Skeletal muscle satellite cell (primary cell): ENCODE data around the gene LRRC38.
"Not testable (repeated sequence)": the region's sequence is repeated elsewhere in the genome, so short reads cannot be mapped to it uniquely, and the experiment has no call there.

ENCODE experiments used
- H3K27me3 ChIP-seq: 2 replicates; pipeline ENCODE4 v1.7.0; 2013; ENCODE audit warnings: low read length; ENCODE audit not compliant: control insufficient read depth, insufficient read depth
- H3K36me3 ChIP-seq: 2 replicates; pipeline ENCODE4 v1.7.0; 2013; ENCODE audit warnings: mild to moderate bottlenecking, control low read depth, low read length; ENCODE audit not compliant: insufficient read depth
- H3K4me1 ChIP-seq: 2 replicates; pipeline ENCODE4 v1.7.0; 2013; ENCODE audit warnings: low read length; ENCODE audit not compliant: control insufficient read depth, insufficient read depth
- H3K4me2 ChIP-seq: 2 replicates; pipeline ENCODE4 v1.7.0; 2013; ENCODE audit warnings: mild to moderate bottlenecking, low read length
- H3K4me3 ChIP-seq: 2 replicates; pipeline ENCODE4 v1.7.0; 2013; ENCODE audit warnings: low read length
- H3K9ac ChIP-seq: 2 replicates; pipeline ENCODE4 v1.7.0; 2013; ENCODE audit warnings: mild to moderate bottlenecking, low read depth, low read length, moderate library complexity
- H3K9me3 ChIP-seq: replicated peaks from 2 replicates; pipeline ENCODE4 v1.7.0; 2013; ENCODE audit warnings: mild to moderate bottlenecking, control low read depth, low read length

Gene LRRC38

DNA sequence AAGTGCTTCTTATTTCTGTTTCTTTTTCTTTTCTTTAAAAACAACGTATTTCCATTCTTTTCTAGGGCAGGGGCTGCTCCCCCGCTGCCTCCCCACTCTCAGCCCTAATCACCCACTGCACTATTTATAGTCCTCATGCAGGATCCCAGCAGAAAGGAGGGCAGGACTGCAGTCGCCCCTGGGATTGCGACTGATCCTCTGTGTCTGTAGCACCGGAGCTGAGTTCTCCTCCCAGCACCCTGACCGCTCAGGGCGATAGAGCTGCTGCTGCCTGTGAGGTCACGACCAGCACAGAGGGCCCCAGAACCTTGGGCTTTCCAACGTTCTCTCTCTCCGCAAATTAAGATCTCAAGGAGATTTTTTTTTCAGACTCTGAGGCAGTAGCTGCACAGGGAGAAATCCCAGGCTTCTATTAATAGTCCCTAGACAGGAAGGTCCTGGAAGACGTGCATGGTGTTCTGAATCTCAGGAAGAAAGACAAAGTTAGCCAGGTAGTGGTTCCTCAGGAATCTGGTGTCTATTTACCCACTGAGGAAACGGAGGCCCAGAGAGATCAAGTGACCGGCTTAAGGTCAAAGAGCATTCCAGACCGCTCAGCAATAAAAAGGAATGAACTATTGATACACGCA is 56.8 kb downstream of the LRRC38 start:
- Histone ChIP-seq H3K27me3 (no peaks in the 10 kb centered on the region), H3K4me1 (no peaks in the 10 kb centered on the region), H3K36me3 (no peaks in the 10 kb centered on the region)

DNA sequence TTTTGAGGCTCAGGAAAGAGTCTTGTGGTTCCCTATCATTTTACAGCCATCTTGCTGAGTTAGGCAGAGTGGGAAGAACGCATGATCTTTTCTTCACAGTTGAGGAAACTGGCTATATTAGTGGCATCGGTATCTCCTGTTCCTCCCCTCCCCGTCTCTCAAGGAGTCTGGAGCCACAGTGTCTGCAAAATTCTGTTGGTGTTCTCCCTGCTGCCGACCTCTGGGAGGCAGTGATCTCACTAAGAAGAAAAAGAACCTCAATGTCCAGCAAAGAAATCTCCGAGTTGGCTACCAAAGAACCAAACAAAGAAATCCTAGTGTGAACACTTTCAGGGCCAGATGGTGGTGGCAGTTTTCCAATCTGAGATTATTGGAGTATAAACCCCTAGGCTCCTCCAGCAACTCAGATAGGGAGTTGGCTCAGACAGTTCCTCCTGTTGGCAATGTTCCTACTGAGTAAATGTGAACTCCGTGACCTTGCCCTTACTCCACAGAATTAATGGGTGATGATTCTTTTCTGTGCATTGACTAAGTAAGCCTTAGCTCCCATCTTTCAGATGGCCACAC is 62.3 kb downstream of the LRRC38 start:
- no peak overlapping the region for H3K9ac ChIP-seq
- H3K27me3 ChIP-seq: no peaks in the 10 kb centered on the region
- peaks cover 3% of the 10 kb centered on the region for H3K9me3 ChIP-seq
- H3K4me3 ChIP-seq: no peak overlapping the region
- H3K36me3 ChIP-seq: no peaks in the 10 kb centered on the region
- H3K4me2 ChIP-seq: no peak overlapping the region
- no peaks in the 10 kb centered on the region for H3K4me1 ChIP-seq

More for the DNA sequence above, 56.8 kb downstream of the LRRC38 start:
- Histone ChIP-seq H3K4me3 (no peak overlapping the region), H3K9ac (no peak overlapping the region), H3K9me3 (peaks cover 8% of the 10 kb centered on the region), H3K4me2 (no peak overlapping the region)

DNA sequence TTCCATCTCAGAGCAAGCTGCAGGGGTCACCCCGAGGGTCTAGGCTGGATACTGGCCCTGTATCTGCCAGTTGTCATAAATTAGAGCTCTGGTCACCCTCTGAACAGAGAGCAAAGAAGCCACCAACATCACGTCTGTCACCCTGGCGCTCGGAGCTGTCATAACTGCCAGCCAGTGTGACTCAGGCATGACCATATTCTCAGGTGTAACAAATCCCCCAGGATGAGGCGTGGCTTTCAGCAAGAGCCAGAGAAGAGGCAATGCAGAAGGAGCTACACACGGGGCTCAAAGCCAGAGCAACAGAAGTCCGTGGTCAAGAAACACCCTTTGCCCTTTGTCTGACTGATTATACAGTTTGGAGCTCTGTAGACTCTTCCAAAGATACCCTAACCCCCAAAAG is 63.6 kb downstream of the LRRC38 start:
- Histone ChIP-seq H3K9ac (no peak overlapping the region), H3K4me3 (no peak overlapping the region), H3K4me2 (no peak overlapping the region), H3K9me3 (peaks cover 3% of the 10 kb centered on the region), H3K27me3 (no peaks in the 10 kb centered on the region), H3K4me1 (no peaks in the 10 kb centered on the region), H3K36me3 (no peaks in the 10 kb centered on the region)

DNA sequence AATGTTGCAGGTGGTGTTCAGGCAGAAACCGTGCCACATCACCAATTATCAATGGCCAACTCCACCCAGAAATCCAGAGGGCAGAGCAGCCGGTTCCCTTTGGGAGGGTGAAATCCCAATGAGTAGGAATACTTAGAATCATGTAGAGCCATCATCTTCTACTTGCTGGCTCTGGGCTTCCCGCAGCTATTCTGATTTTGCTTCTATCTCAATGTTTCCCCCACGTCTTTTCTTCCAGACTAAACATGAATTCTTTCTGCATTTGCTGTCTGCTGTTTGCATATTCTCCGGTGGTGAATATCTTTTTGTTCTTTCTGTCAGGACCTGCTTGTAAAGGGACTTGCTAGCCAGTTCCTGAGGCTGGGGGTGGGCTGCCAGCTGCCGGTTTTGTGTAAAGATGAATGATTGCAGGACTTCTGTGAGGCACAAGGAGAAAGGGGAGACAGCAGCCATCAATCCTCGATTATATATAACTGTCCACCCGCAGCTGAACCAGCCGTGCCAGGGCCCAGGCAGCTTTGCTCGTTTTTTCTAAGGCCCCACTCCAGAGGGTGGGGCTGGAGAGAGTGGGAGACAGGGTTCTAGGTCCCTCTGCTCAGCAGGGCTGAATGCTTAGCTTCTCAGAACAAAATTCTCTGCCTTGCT is 70.3 kb downstream of the LRRC38 start:
- Histone ChIP-seq H3K36me3 (no peaks in the 10 kb centered on the region), H3K4me3 (no peak overlapping the region), H3K9me3 (no peaks in the 10 kb centered on the region), H3K9ac (no peak overlapping the region), H3K27me3 (no peaks in the 10 kb centered on the region), H3K4me2 (no peak overlapping the region), H3K4me1 (no peaks in the 10 kb centered on the region)

DNA sequence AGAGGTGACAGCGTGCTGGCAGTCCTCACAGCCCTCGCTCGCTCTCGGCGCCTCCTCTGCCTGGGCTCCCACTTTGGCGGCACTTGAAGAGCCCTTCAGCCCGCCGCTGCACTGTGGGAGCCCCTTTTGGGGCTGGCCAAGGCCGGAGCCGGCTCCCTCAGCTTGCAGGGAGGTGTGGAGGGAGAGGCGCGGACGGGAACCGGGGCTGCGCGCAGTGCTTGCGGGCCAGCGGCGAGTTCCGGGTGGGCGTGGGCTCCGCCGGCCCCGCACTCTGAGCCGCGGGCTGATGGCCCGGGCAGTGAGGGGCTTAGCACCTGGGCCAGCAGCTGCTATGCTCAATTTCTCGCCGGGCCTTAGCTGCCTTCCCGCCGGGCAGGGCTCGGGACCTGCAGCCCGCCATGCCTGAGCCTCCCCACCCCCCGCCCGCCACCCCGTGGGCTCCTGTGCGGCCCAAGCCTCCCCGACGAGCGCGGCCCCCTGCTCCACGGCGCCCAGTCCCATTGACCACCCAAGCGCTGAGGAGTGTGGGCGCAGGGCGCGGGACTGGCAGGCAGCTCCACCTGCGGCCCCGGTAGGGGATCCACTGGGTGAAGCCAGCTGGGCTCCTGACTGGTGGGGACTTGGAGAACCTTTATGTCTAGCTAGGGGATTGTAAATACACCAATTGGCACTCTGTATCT is 74.6 kb downstream of the LRRC38 start:
- not testable (repeated sequence) for H3K4me3 ChIP-seq, H3K36me3 ChIP-seq, H3K9me3 ChIP-seq, H3K4me1 ChIP-seq, H3K27me3 ChIP-seq, H3K9ac ChIP-seq, H3K4me2 ChIP-seq

DNA sequence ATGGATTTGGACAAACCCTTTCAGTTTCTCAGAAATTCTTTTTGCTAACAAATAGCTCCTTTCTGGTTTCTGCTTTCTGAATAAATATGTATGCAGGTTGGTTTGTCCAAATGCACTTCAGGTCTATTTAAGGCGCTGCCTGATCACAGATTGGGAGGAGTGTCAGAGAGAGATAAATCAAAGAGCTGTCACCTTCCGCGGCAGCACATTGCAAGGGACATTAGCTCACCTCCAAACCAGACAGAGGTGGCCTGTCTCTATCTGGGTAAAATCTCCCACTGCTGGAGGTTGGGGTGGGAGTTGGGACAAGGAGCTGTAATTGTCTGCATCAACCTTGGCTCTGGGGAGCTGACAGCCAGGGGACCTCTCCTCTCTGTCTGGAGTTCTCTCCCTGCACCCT is 78.3 kb downstream of the LRRC38 start:
- no peaks in the 10 kb centered on the region for H3K36me3 ChIP-seq
- no peak overlapping the region for H3K4me3 ChIP-seq
- no peaks in the 10 kb centered on the region for H3K27me3 ChIP-seq
- no peaks in the 10 kb centered on the region for H3K9me3 ChIP-seq
- H3K9ac ChIP-seq: no peak overlapping the region
- H3K4me2 ChIP-seq: no peak overlapping the region
- H3K4me1 ChIP-seq: no peaks in the 10 kb centered on the region

DNA sequence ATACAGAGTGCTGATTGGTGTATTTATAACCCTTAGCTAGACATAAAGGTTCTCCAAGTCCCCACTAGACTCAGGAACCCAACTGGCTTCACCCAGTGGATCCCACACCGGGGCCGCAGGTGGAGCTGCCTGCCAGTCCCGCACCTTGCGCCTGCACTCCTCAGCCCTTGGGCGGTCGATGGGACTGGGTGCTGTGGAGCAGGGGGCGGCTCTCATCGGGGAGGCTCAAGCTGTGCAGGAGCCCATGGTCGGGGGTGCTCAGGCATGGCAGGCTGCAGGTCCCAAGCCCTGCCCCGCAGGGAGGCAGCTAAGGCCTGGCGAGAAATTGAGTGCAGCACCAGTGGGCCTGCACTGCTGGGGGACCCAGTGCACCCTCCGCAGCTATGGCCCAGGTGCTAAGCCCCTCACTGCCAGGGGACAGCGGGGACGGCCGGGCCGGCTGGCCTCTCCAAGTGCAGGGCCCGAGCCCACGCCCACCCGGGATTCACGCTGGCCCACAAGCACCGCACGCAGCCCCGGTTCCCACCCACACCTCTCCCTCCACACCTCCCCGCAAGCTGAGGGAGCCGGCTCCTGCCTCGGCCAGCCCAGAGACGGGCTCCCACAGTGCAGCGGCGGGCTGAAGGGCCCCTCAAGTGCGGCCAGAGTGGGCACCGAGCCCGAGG is 80.0 kb downstream of the LRRC38 start:
- H3K9ac ChIP-seq, H3K9me3 ChIP-seq, H3K4me2 ChIP-seq: not testable (repeated sequence)

DNA sequence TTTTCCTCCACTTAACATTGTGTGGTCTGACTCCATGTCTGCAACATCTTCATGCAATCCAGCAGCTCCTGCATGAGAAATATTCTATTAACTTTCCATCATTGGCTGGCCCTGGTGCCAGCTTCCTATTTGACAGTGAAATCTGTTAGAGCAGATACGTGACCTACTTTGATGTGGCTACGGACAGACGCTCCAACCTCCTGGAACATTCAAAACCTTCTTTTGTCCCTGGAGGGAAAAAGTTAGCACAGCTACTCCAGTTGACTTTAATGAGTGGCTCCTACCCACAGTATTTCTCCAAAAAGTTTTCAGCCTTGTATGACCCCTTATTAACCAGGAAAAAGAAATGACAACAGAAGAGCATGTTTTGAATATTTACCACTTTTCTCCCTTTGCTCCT is 81.6 kb downstream of the LRRC38 start:
- Histone ChIP-seq H3K9me3 (no peaks in the 10 kb centered on the region), H3K4me3 (no peak overlapping the region), H3K4me2 (no peak overlapping the region), H3K36me3 (no peaks in the 10 kb centered on the region), H3K9ac (no peak overlapping the region), H3K27me3 (no peaks in the 10 kb centered on the region), H3K4me1 (no peaks in the 10 kb centered on the region)

More for the DNA sequence above, 80.0 kb downstream of the LRRC38 start:
- H3K27me3 ChIP-seq, H3K36me3 ChIP-seq, H3K4me1 ChIP-seq, H3K4me3 ChIP-seq: not testable (repeated sequence)

DNA sequence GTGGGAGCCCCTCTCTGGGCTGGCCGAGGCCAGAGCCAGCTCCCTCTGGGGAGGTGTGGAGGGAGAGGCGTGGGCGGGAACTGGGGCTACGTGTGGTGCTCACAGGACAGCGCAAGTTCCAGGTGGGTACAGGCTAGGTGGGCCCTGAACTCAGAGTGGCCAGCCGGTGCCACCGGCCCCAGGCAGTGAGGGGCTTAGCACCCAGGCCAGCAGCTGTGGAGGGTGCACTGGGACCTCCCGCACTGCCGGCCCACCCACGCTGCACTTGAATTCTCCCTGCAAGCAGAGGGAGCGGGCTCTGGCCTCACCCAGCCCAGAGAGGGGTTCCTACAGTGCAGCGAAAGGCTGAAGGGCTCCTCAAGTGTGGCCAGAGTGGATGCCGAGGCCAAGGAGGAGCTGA is 83.3 kb downstream of the LRRC38 start:
- Histone ChIP-seq H3K4me3 (no peak overlapping the region), H3K36me3 (no peaks in the 10 kb centered on the region), H3K4me1 (no peaks in the 10 kb centered on the region), H3K27me3 (no peaks in the 10 kb centered on the region), H3K9ac (no peak overlapping the region), H3K9me3 (no peaks in the 10 kb centered on the region), H3K4me2 (no peak overlapping the region)
